Neutrophil (primary cell): ENCODE measurements around the gene CFAP74.
A peak's percentile ranks its signal among the peaks of the same experiment; 100 is the strongest.

Source experiments
- H3K27ac ChIP-seq: fragments of 200-600 bp; sonication (generic); 2 replicates; pipeline ENCODE4 v1.5.1; 2016; ENCODE audit warnings: mild to moderate bottlenecking, moderate library complexity
- H3K27me3 ChIP-seq: fragments of 200-600 bp; sonication (generic); 2 replicates; pipeline ENCODE4 v1.6.0; 2016; ENCODE audit warnings: mild to moderate bottlenecking
- H3K36me3 ChIP-seq: fragments of 200-600 bp; sonication (generic); 2 replicates; pipeline ENCODE4 v1.5.1; 2017
- H3K4me1 ChIP-seq, 2 experiments: fragments of 200-600 bp in 1 of 2; sonication (generic) in 1 of 2; 1 replicate in 1 of 2; 2 replicates in 1 of 2; pipeline versions ENCODE4 v1.5.1 to v1.6.1; 2013 to 2016; ENCODE audit warnings: low read depth in 1 of 2, low read length in 1 of 2, mild to moderate bottlenecking in 1 of 2, moderate library complexity in 1 of 2; ENCODE audit not compliant: control insufficient read depth in 1 of 2, insufficient read depth in 1 of 2
- H3K4me3 ChIP-seq, 2 experiments: fragments of 200-600 bp in 1 of 2; sonication (generic) in 1 of 2; 1 replicate in 1 of 2; 2 replicates in 1 of 2; pipeline ENCODE4 v1.5.1; 2013 to 2016; ENCODE audit warnings: low read depth in 1 of 2, low read length in 1 of 2, mild to moderate bottlenecking in 1 of 2, moderate library complexity in 1 of 2
- H3K9me3 ChIP-seq: fragments of 200-600 bp; sonication (generic); 2 replicates; pipeline ENCODE4 v1.5.1; 2016
- TF ChIP-seq, protein P1 (sequence below): fragments of 200-600 bp; sonication (generic); IDR thresholded peaks from 2 replicates; pipeline ENCODE4 v1.5.1; 2016; ENCODE audit warnings: antibody characterized with exemption

CFAP74 gene

DNA sequence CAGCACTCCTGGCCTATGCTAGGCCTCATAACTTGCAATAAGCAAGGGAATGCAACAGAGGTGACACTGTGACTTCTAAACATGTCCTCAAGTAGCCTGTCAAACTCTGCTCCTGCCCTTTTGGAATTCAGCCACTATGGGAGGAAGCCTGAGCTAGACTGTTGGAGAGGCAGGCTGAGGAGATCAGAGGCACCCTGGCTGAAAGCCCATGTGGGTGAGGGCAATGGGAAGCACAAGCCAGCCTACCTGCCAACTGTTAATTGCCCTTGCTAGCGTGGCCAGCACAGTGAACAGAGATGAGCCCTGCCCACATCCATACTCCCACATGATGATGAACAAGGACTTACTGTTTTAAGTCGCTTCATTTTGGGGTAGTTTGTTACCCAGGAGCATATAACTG, 130.4 kb downstream of the CFAP74 start:
- peaks cover 28 to 57% of the 10 kb centered on the region in 2 experiments for H3K4me1 ChIP-seq
- H3K27ac ChIP-seq, result peak overlapping the region; percentile 32
- H3K27me3 ChIP-seq, result no peaks in the 10 kb centered on the region
- no peak overlapping the region for H3K4me3 ChIP-seq
- TF ChIP-seq, protein P1, sequence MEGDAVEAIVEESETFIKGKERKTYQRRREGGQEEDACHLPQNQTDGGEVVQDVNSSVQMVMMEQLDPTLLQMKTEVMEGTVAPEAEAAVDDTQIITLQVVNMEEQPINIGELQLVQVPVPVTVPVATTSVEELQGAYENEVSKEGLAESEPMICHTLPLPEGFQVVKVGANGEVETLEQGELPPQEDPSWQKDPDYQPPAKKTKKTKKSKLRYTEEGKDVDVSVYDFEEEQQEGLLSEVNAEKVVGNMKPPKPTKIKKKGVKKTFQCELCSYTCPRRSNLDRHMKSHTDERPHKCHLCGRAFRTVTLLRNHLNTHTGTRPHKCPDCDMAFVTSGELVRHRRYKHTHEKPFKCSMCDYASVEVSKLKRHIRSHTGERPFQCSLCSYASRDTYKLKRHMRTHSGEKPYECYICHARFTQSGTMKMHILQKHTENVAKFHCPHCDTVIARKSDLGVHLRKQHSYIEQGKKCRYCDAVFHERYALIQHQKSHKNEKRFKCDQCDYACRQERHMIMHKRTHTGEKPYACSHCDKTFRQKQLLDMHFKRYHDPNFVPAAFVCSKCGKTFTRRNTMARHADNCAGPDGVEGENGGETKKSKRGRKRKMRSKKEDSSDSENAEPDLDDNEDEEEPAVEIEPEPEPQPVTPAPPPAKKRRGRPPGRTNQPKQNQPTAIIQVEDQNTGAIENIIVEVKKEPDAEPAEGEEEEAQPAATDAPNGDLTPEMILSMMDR, result no peak
- H3K9me3 ChIP-seq, result no peaks in the 10 kb centered on the region
- H3K36me3 ChIP-seq, result peaks cover 24% of the 10 kb centered on the region

DNA sequence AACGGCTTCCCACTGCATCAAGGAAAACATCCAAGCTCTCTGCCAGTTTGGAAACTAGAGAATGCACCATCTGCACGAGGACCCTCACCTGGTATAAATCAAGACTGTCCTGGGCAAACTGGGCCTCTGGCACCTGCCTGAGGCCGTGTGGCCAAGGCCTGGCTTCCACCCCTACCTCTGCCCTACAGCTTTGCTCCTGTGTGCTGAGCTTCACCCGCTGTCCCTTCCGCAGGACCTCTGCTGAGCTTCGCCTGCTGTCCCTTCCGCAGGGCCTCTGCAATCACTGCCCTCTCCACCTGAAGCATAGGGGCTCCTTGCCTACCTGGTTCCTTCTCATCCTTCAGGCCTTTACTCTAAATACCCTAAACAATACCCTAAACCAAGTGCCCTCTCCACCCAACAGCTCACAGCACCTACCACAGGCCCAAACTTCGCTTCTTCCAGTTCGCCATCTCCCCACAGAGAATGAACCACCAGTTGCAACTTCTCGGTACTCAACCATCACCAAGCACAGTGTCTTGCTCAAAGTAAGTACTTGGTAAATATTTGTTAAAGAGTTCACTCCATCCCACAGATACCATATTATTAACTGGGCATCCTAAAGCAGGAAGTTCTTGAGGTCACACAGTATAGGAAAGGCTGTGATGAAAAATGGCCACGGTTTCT, 131.1 kb downstream of the CFAP74 start:
- Histone ChIP-seq H3K4me3 (no peak overlapping the region), H3K27me3 (no peaks in the 10 kb centered on the region), H3K9me3 (no peaks in the 10 kb centered on the region), H3K27ac (peak overlapping the region; percentile 17), H3K4me1 (peaks cover 28 to 55% of the 10 kb centered on the region in 2 experiments), H3K36me3 (peaks cover 24% of the 10 kb centered on the region)
- TF ChIP-seq, protein P1, result no peak
